H1 (cell line): ENCODE measurements around the gene GSTCD. TPM values are rescaled to one million over a fixed set of nuclear protein-coding genes. Genes with fewer than 3 reads are reported as not detected.

ENCODE experiments used
- CTCF ChIA-PET: fragments of 300-600 bp; sonication (Branson Sonifier 250); formaldehyde crosslinking; loops from one replicate; lab custom pipeline; 2021; ENCODE audit not compliant: partially characterized antibody; lab: Charles Lee
- POLR2A ChIA-PET: fragments of 300-600 bp; sonication (Branson Sonifier 250); formaldehyde crosslinking; loops from one replicate; lab custom pipeline; 2021; ENCODE audit warnings: inconsistent platforms; ENCODE audit not compliant: partially characterized antibody; lab: Charles Lee
- DNase-seq, 2 experiments: peaks; one replicate each; pipeline versions ENCODE4 v3.0.0 to v3.0.0-alpha.2; 2010 to 2022; ENCODE audit warnings: low spot score in 2 of 2, low read depth in 1 of 2, mixed read lengths in 1 of 2
- FAIRE-seq: peaks from 2 replicates; lab custom pipeline; 2011; peaks lifted over from hg19 to GRCh38; lab: Jason Lieb, UNC
- H2AFZ ChIP-seq: 2 replicates; pipeline ENCODE4 v1.8.1; 2012; ENCODE audit warnings: low read length, inconsistent platforms
- H2AK5ac ChIP-seq: 2 replicates; pipeline ENCODE4 v1.6.1; 2013; ENCODE audit warnings: low read depth, low read length
- H2BK120ac ChIP-seq: replicated peaks from 2 replicates; pipeline ENCODE3; 2013; ENCODE audit warnings: low read depth, low read length, inconsistent platforms
- H2BK12ac ChIP-seq: 2 replicates; pipeline ENCODE4 v1.6.1; 2013; ENCODE audit warnings: low read depth, low read length
- H2BK15ac ChIP-seq: 2 replicates; pipeline ENCODE4 v1.6.1; 2013; ENCODE audit warnings: low read length
- H2BK20ac ChIP-seq: 2 replicates; pipeline ENCODE4 v1.6.1; 2013; ENCODE audit warnings: low read length
- H2BK5ac ChIP-seq: 2 replicates; pipeline ENCODE4 v1.6.1; 2013; ENCODE audit warnings: low read depth, low read length
- H3K14ac ChIP-seq: 2 replicates; pipeline ENCODE4 v1.6.1; 2013; ENCODE audit warnings: inconsistent platforms; ENCODE audit not compliant: insufficient read length
- H3K18ac ChIP-seq: 2 replicates; pipeline ENCODE4 v1.6.1; 2013; ENCODE audit warnings: low read length; ENCODE audit errors: extremely low read depth
- H3K23ac ChIP-seq: 2 replicates; pipeline ENCODE4 v1.6.1; 2013; ENCODE audit warnings: inconsistent platforms; ENCODE audit not compliant: insufficient read length
- H3K23me2 ChIP-seq: 2 replicates; pipeline ENCODE4 v1.6.1; 2013; ENCODE audit warnings: low read depth, low read length
- H3K27ac ChIP-seq: 2 replicates; pipeline ENCODE4 v1.6.1; 2011; ENCODE audit warnings: low read depth, low read length, inconsistent platforms
- H3K27me3 ChIP-seq, 4 experiments: replicated peaks in 1 of 4; 1 replicate in 1 of 4; 2 replicates in 3 of 4; pipeline versions ENCODE4 v1.6.1 to v1.8.1; 2011 to 2013; ENCODE audit warnings: low read length in 3 of 4, mild to moderate bottlenecking in 3 of 4, inconsistent platforms in 2 of 4, mixed read lengths in 2 of 4, moderate library complexity in 1 of 4; ENCODE audit not compliant: control insufficient read depth in 3 of 4, insufficient read depth in 3 of 4; ENCODE audit errors: extremely low read depth in 1 of 4
- H3K36me3 ChIP-seq, 4 experiments: 2 replicates each; pipeline versions ENCODE4 v1.6.1 to v1.8.1; 2011 to 2013; ENCODE audit warnings: mild to moderate bottlenecking in 4 of 4, low read length in 3 of 4, moderate library complexity in 2 of 4, control low read depth in 1 of 4, inconsistent platforms in 1 of 4; ENCODE audit not compliant: insufficient read depth in 4 of 4, control insufficient read depth in 2 of 4
- H3K4ac ChIP-seq: replicated peaks from 2 replicates; pipeline ENCODE3; 2013; ENCODE audit warnings: low read length, low read depth, mixed read lengths, inconsistent platforms; ENCODE audit not compliant: insufficient read length
- H3K4me1 ChIP-seq, 4 experiments: replicated peaks in 1 of 4; 1 replicate in 1 of 4; 2 replicates in 3 of 4; pipeline versions ENCODE4 v1.6.1 to v1.8.1; 2011 to 2013; ENCODE audit warnings: low read length in 3 of 4, inconsistent platforms in 2 of 4, mixed read lengths in 1 of 4; ENCODE audit not compliant: insufficient read depth in 4 of 4, control insufficient read depth in 3 of 4
- H3K4me2 ChIP-seq, 2 experiments: 2 replicates each; pipeline versions ENCODE4 v1.6.1 to v1.8.1; 2011 to 2013; ENCODE audit warnings: low read depth in 2 of 2, low read length in 2 of 2, control low read depth in 1 of 2, inconsistent platforms in 1 of 2, mild to moderate bottlenecking in 1 of 2; ENCODE audit not compliant: insufficient read depth in 1 of 2
- H3K4me3 ChIP-seq, 4 experiments: fragments of 200-600, 300-600 bp in 1 of 4; sonication (generic), shearing (Covaris generic), sonication (Bioruptor Twin) in 1 of 4; 2 replicates each; pipeline versions ENCODE4 v1.5.1 to v1.8.1; 2011 to 2016; ENCODE audit warnings: low read length in 4 of 4, low read depth in 3 of 4, control low read depth in 2 of 4, inconsistent platforms in 2 of 4, mild to moderate bottlenecking in 2 of 4, mixed read lengths in 1 of 4, moderate library complexity in 1 of 4; ENCODE audit not compliant: insufficient read depth in 2 of 4; ENCODE audit errors: extremely low read depth in 1 of 4
- H3K56ac ChIP-seq: replicated peaks from 2 replicates; pipeline ENCODE3; 2013; ENCODE audit warnings: low read depth, mild to moderate bottlenecking, mixed read lengths, low read length, inconsistent platforms; ENCODE audit not compliant: insufficient read length
- H3K79me1 ChIP-seq: 2 replicates; pipeline ENCODE4 v1.6.1; 2013; ENCODE audit warnings: low read depth, low read length, control low read depth
- H3K79me2 ChIP-seq, 2 experiments: 2 replicates each; pipeline versions ENCODE4 v1.6.1 to v1.8.1; 2012 to 2013; ENCODE audit warnings: low read length in 2 of 2, mild to moderate bottlenecking in 2 of 2, inconsistent platforms in 1 of 2; ENCODE audit not compliant: insufficient read depth in 2 of 2, control insufficient read depth in 1 of 2
- H3K9ac ChIP-seq, 4 experiments: replicated peaks in 1 of 4; 1 replicate in 1 of 4; 2 replicates in 3 of 4; pipeline versions ENCODE4 v1.6.1 to v1.8.1; 2011 to 2013; ENCODE audit warnings: low read depth in 3 of 4, low read length in 3 of 4, control low read depth in 2 of 4, mild to moderate bottlenecking in 2 of 4, moderate library complexity in 2 of 4, inconsistent platforms in 1 of 4; ENCODE audit errors: extremely low read depth in 1 of 4
- H3K9me3 ChIP-seq, 2 experiments: 2 replicates each; pipeline versions ENCODE4 v1.6.1 to v1.8.1; 2012 to 2013; ENCODE audit warnings: mild to moderate bottlenecking in 2 of 2, moderate library complexity in 2 of 2, control low read depth in 1 of 2, inconsistent platforms in 1 of 2, low read depth in 1 of 2, low read length in 1 of 2, mixed read lengths in 1 of 2; ENCODE audit not compliant: insufficient read depth in 2 of 2
- H4K20me1 ChIP-seq, 2 experiments: replicated peaks in 1 of 2; 2 replicates each; pipeline versions ENCODE3 to v1.8.1; 2011 to 2013; ENCODE audit warnings: inconsistent platforms in 2 of 2, low read length in 2 of 2, mild to moderate bottlenecking in 1 of 2; ENCODE audit not compliant: insufficient read depth in 2 of 2, control insufficient read depth in 1 of 2
- H4K5ac ChIP-seq: 2 replicates; pipeline ENCODE4 v1.6.1; 2013; ENCODE audit warnings: low read length, low read depth, mixed read lengths, inconsistent platforms; ENCODE audit not compliant: insufficient read length
- H4K8ac ChIP-seq: 2 replicates; pipeline ENCODE4 v1.8.0; 2013; ENCODE audit warnings: mild to moderate bottlenecking, moderate library complexity, low read length, inconsistent platforms; ENCODE audit not compliant: insufficient read depth; ENCODE audit errors: extremely low read depth
- H4K91ac ChIP-seq: replicated peaks from 2 replicates; pipeline ENCODE3; 2013; ENCODE audit warnings: low read length, mixed read lengths, inconsistent platforms; ENCODE audit not compliant: insufficient read length
- BCL11A ChIP-seq, 2 experiments: IDR thresholded peaks; one replicate each; pipeline ENCODE4 v1.6.1; 2011; ENCODE audit warnings: low read depth in 2 of 2, low read length in 2 of 2, mild to moderate bottlenecking in 2 of 2
- CEBPB ChIP-seq: IDR thresholded peaks from 2 replicates; pipeline ENCODE4 v1.6.1; 2012; ENCODE audit warnings: low read depth, low read length
- EGR1 ChIP-seq: IDR thresholded peaks from 2 replicates; pipeline ENCODE4 v1.6.1; 2011; ENCODE audit warnings: low read depth, low read length, borderline replicate concordance
- GABPA ChIP-seq: IDR thresholded peaks from 2 replicates; pipeline ENCODE4 v1.6.1; 2011; ENCODE audit warnings: mild to moderate bottlenecking, low read length, moderate library complexity, borderline replicate concordance; ENCODE audit not compliant: insufficient read depth
- JUND ChIP-seq: IDR thresholded peaks from 2 replicates; pipeline ENCODE4 v1.6.1; 2011; ENCODE audit warnings: mild to moderate bottlenecking, improper control_type of control experiment, low read length
- KDM5A ChIP-seq: fragments of 200-600 bp; IDR thresholded peaks from 2 replicates; pipeline ENCODE4 v1.7.1; 2012; ENCODE audit warnings: mild to moderate bottlenecking, low read length, inconsistent platforms, mixed read lengths
- MAX ChIP-seq: IDR thresholded peaks from 2 replicates; pipeline ENCODE4 v1.6.1; 2012; ENCODE audit warnings: inconsistent platforms
- PHF8 ChIP-seq: fragments of 200-600 bp; sonication (generic); conservative IDR thresholded peaks from 2 replicates; pipeline ENCODE4 v1.7.1; 2012; ENCODE audit warnings: low read depth, mild to moderate bottlenecking, inconsistent platforms, low read length, moderate library complexity
- SAP30 ChIP-seq: fragments of 300-600 bp; sonication (generic); IDR thresholded peaks from 2 replicates; pipeline ENCODE4 v1.7.1; 2012; ENCODE audit warnings: low read length, moderate library complexity, mild to moderate bottlenecking, inconsistent platforms; ENCODE audit not compliant: insufficient read depth, insufficient replicate concordance
- SP1 ChIP-seq: IDR thresholded peaks from 2 replicates; pipeline ENCODE4 v1.6.1; 2011; ENCODE audit warnings: low read depth, low read length
- SUZ12 ChIP-seq: fragments of 200-600 bp; sonication (generic); IDR thresholded peaks from 2 replicates; pipeline ENCODE4 v1.6.1; 2012; ENCODE audit warnings: mild to moderate bottlenecking, inconsistent platforms, low read length, moderate library complexity, mixed read lengths
- TAF7 ChIP-seq: optimal IDR thresholded peaks from 2 replicates; pipeline ENCODE3; 2011; ENCODE audit warnings: low read depth, mild to moderate bottlenecking, inconsistent platforms, low read length, moderate library complexity, borderline replicate concordance
- TEAD4 ChIP-seq: IDR thresholded peaks from 2 replicates; pipeline ENCODE4 v1.6.1; 2012; ENCODE audit warnings: low read depth, low read length, inconsistent platforms, mixed read lengths
- YY1 ChIP-seq: IDR thresholded peaks from 2 replicates; pipeline ENCODE4 v1.6.1; 2011; ENCODE audit warnings: low read depth, mild to moderate bottlenecking, low read length
- ZNF274 ChIP-seq: IDR thresholded peaks from 2 replicates; pipeline ENCODE4 v1.7.0; 2012; ENCODE audit warnings: low read length, borderline replicate concordance; ENCODE audit errors: extremely low read depth
- WGBS, 2 experiments: shearing (Covaris generic) in 1 of 2; methylation state at CpG; one replicate each; pipeline versions ENCODE4 v1.1.6 to v1.1.7; 2013 to 2015; ENCODE audit warnings: low lambda C conversion rate in 2 of 2, mixed read lengths in 2 of 2, inconsistent platforms in 1 of 2, low coverage in 1 of 2, missing lambda C conversion rate in 1 of 2; ENCODE audit not compliant: insufficient replicate concordance in 2 of 2, insufficient coverage in 1 of 2, insufficient read length in 1 of 2; ENCODE audit errors: extremely low coverage in 1 of 2, missing lambda C conversion rate in 1 of 2; 5-methylcytosine and 5-hydroxymethylcytosine counted together
- polyA plus RNA-seq, 7 experiments: library from polyadenylated mRNA; depleted of rRNA in 3 of 7; stranded (reverse) in 5 of 7; unstranded in 2 of 7; fragments of >200 nt in 5 of 7; fragments of 200-250 nt in 2 of 7; gene quantifications; 1 replicate in 5 of 7; 2 replicates in 1 of 7; 4 replicates in 1 of 7; pipeline versions ENCODE4 v1.2.1 to v1.2.3, GENCODE V29; 2011 to 2013; ENCODE audit warnings: missing spikeins in 2 of 7, mixed read lengths in 2 of 7
- total RNA-seq: library from RNA; stranded (reverse); fragmentation: NEBNext Ultra II Directional; extraction: Animal tissue kit (Norgen Biotek cat#: 25700); gene quantifications from 2 replicates; pipeline ENCODE4 v1.2.1, GENCODE V29; 2021

The GSTCD gene
- total and polyA plus RNA-seq, 2 of the 8 experiments (the other 6 are each of a cell fraction or from before 2014, with no cell fraction given), result 8.5 to 24.6 TPM

DNA sequence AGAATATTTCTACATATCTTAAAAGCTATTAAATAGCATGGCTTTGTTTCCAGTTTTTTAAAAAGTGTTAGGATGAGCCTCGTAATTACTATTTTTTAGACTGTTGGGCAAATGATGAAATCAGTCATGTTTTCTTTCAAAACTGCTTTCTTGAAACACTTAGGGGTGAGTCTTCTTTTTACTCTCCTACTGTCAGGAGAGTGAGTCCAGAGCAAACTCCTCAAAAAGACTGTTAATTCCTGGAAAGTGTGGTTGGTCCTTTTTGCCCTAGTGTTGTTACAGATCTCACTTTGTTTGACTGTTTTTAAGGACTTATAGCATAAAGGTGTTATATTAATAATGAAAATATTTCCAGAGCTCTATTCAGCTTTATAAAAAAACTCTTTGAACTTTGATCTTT lies 6.3 kb downstream of the GSTCD start:
- Histone ChIP-seq H4K5ac (no peak overlapping the region), H2BK120ac (no peak overlapping the region), H3K14ac (no peak overlapping the region), H3K56ac (no peak overlapping the region), H3K23ac (no peak overlapping the region), H2AFZ (no peak overlapping the region), H2BK15ac (no peak overlapping the region), H3K9me3 (peaks cover 0 to 2% of the 10 kb centered on the region in 2 experiments; a peak in 2 of 4 replicates), H3K23me2 (no peaks in the 10 kb centered on the region; the same call in 1 of the 2 replicates), H3K4ac (no peak overlapping the region), H3K27me3 (no peaks in the 10 kb centered on the region), H2BK5ac (no peak overlapping the region), H3K4me2 (no peak overlapping the region), H4K20me1 (peaks cover 0 to 6% of the 10 kb centered on the region in 2 experiments), H3K4me3 (no peak overlapping the region), H2BK20ac (no peak overlapping the region), H3K79me2 (peaks cover 0 to 59% of the 10 kb centered on the region in 2 experiments; a peak in 3 of 4 replicates), H4K8ac (no peak overlapping the region), H2AK5ac (no peak overlapping the region), H3K79me1 (0 out of 2 replicates have a peak, but pooled peaks cover 3% of the 10 kb centered on the region), H3K27ac (no peak overlapping the region), H3K9ac (no peak overlapping the region), H4K91ac (no peak overlapping the region), H2BK12ac (no peak overlapping the region), H3K4me1 (no peaks in the 10 kb centered on the region), H3K18ac (no peak overlapping the region), H3K36me3 (peaks cover 0 to 13% (median 6%) of the 10 kb centered on the region in 4 experiments; a peak in 4 of 8 replicates)
- DNase-seq (no peak), FAIRE-seq (no peak)
- WGBS, 2 experiments, result 89% methylated on average over 1 of the region's 1 CpG; no CpG with 5 or more reads in 1 of the 2 experiments
- CTCF ChIA-PET, result interaction anchor here (0.6 to 1.4 kb wide), 5 partner anchors 10 to 519 kb away, joined by 3 to 4 read pairs (median 3); no protein-coding TSS in a partner anchor
- POLR2A ChIA-PET, result no interaction called here
- TF ChIP-seq TEAD4 (no peak), GABPA (no peak), SAP30 (no peak), TAF7 (no peak), PHF8 (no peak), SUZ12 (no peak), MAX (no peak), EGR1 (no peak), BCL11A (IDR thresholded peaks at IDR 0.05; ENCODE audit: low read depth in 2 of 2, low read length in 2 of 2) (no peak), YY1 (no peak), CEBPB (no peak), ZNF274 (no peak), KDM5A (no peak), SP1 (no peak), JUND (no peak)
